GM19328 (cell line): ENCODE results near the gene FBXL20.

Source experiments
- ATAC-seq: cut with Tn5 transposase; IDR thresholded peaks from one replicate; pipeline ENCODE4 v1.9.1; 2021; ENCODE audit warnings: mild to moderate bottlenecking, moderate library complexity; ENCODE audit not compliant: unreplicated experiment

The FBXL20 gene

DNA sequence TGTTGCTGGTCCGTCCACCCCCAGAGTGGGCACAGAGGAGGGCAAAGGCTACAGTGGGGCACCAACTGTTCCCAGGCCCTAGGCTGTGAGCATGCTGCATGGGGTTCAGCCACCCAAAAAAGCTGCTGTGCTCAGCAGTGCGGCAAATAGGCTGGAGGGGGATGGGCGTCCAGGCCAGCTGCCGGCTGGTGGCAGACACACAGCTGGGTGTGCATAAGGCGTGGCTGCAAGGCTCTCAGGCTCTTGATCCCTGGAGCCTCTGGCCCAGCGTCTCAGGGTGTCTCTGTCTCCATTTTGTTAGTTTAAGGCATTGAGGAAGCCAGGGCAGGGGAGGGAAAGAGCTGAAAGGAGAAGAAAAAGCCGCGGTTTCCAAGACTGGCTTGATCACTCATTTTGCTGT lies 192.5 kb downstream of the FBXL20 start:
- no peak for ATAC-seq

DNA sequence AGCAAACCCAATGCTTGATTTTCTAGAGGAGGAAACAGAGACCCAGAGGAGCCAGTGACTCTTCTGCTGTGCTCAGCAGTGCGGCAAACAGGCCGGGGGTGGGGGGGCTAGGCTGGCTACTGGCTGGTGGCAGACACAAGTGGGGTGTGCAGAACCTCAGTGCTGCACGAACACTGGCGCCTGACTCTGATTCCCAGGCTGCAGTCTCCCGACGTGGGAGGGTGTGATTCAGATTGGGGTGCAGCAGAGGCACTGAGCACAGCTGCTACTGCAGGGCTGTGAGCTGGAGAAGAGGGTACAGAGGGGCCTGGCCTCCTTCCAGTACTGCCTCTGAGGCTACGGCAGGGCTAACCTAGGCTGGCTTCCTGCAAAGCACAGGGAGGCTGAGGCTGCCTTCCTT lies 193.3 kb downstream of the FBXL20 start:
- ATAC-seq = no peak

DNA sequence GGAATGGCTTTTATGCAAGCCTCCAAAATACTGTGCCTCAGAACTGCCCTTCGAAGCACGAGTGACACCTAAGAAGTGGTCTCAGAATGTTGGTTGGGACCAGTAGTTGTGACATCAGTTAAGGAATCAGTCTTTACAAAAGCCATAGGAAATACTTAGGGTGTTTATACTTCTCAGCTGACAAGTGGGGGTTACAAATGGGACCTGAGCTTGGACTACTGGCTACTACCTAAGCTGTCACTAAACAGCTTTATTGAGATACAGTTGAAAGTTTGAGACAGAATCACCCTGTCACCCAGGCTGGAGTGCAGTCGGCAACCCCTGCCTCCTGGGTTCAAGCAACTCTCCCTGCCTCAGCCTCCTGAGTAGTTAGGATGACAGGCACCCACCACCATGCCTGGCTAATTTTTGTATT lies 196.3 kb downstream of the FBXL20 start:
- ATAC-seq = no peak

DNA sequence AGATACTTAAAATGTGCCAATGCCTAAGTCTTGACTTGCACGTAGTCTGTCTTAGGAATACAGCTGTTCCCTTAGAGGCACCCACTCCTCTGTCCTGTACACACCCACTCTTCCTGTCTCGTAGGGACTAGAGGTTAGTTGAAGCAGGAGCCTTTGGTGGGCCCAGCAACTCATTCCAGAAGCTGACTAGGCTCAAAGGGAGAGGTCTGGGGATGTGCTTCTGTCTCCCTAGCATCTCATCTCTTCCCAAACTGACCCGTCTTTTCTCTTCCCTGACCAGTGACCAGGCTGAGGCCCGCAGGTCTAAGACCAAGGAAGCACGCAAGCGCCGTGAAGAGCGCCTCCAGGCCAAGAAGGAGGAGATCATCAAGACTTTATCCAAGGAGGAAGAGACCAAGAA lies 197.2 kb downstream of the FBXL20 start:
- no peak for ATAC-seq
